DND-41 (cell line): ENCODE data around the gene SEL1L2.

Experiments used
- CTCF ChIP-seq: IDR thresholded peaks from 2 replicates; pipeline ENCODE4 v1.5.1; 2012; ENCODE audit warnings: borderline replicate concordance, low read length, moderate library complexity, mild to moderate bottlenecking; ENCODE audit not compliant: poor library complexity, severe bottlenecking; ENCODE audit errors: extremely low read depth
- EZH2 ChIP-seq: IDR thresholded peaks from 3 replicates; pipeline ENCODE4 v1.6.1; 2012; ENCODE audit warnings: borderline replicate concordance, low read depth, mild to moderate bottlenecking, moderate library complexity, low read length, inconsistent platforms; ENCODE audit not compliant: severe bottlenecking

DNA sequence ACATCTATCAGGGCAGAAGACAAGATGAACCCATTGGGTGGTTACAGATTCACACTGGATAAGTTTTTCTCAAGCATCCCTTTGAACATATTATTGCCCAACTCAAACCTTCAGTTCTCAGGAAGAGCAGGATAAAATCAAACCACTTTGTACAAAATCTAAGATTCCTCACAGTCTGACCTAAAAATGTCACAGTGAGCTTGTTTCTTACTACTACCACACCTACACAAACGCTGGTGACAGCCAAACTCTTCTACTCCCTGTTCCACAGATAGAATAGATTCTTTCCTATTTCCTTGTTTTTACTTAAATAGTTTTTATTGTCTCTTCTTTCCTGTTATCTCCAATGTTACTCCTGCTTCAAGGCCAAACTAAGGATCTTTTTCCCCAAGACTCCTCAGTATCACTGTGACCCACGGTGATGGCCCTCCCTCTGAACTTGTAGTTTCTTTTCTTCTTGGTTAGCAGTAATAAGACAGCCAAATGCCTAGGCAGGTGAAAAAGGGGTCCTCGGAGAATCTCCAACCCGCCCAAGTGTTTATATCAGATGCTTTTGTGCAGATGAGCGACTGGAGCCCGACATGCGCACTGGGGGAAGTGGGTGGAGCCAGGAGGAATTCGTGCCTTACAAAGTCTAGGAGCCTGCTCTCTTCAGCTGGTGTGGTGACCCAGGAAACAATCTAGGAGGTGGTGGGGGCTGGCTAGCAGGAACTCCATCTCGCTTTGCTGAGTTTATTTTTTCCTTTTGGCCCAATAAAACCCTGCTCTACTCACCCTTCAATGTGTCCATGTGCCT is 53.4 kb downstream of the SEL1L2 start:
- no peak for TF ChIP-seq CTCF
- no peak for TF ChIP-seq EZH2
